Neural progenitor cell (in vitro differentiated cells): ENCODE results near the gene CELSR1. TPM values are rescaled to one million over a fixed set of nuclear protein-coding genes. Genes with fewer than 3 reads are reported as not detected.

ENCODE experiments used
- DNase-seq: peaks from one replicate; pipeline ENCODE4 v3.0.0-alpha.2; 2016; ENCODE audit warnings: low spot score
- H2AFZ ChIP-seq: fragments of 200-600 bp; sonication (generic); replicated peaks from 2 replicates; pipeline ENCODE4 v1.6.1; 2016; ENCODE audit warnings: antibody characterized with exemption
- H3F3A ChIP-seq: fragments of 200-600 bp; sonication (generic); 2 replicates; pipeline ENCODE4 v1.6.1; 2016; ENCODE audit warnings: antibody characterized with exemption, low read depth
- H3K27ac ChIP-seq: fragments of 200-600 bp; sonication (generic); 2 replicates; pipeline ENCODE4 v1.5.1; 2016; ENCODE audit warnings: mild to moderate bottlenecking
- H3K27me3 ChIP-seq: fragments of 200-600 bp; sonication (generic); 2 replicates; pipeline ENCODE4 v1.6.1; 2016; ENCODE audit warnings: mild to moderate bottlenecking, moderate library complexity
- H3K36me3 ChIP-seq: fragments of 200-600 bp; sonication (generic); 2 replicates; pipeline ENCODE4 v1.5.1; 2016
- H3K4me1 ChIP-seq: fragments of 200-600 bp; sonication (generic); 2 replicates; pipeline ENCODE4 v1.6.1; 2016; ENCODE audit warnings: mixed run types
- H3K4me2 ChIP-seq: fragments of 200-600 bp; sonication (generic); 2 replicates; pipeline ENCODE4 v1.6.1; 2016
- H3K4me3 ChIP-seq: fragments of 200-600 bp; sonication (generic); 2 replicates; pipeline ENCODE4 v1.5.1; 2016
- H3K79me2 ChIP-seq: fragments of 200-600 bp; sonication (generic); 2 replicates; pipeline ENCODE4 v1.6.1; 2016; ENCODE audit warnings: low read depth
- H3K9ac ChIP-seq: fragments of 200-600 bp; sonication (generic); 2 replicates; pipeline ENCODE4 v1.6.1; 2016
- H3K9me3 ChIP-seq: fragments of 200-600 bp; sonication (generic); 2 replicates; pipeline ENCODE4 v1.5.1; 2016; ENCODE audit warnings: low read depth
- H4K20me1 ChIP-seq: fragments of 200-600 bp; sonication (generic); 2 replicates; pipeline ENCODE4 v1.6.1; 2016; ENCODE audit warnings: low read depth
- H3K27ac Mint-ChIP-seq: 3 replicates; pipeline ENCODE4 v1.8.0; 2021; ENCODE audit warnings: mixed read lengths
- H3K27me3 Mint-ChIP-seq: 2 replicates; pipeline ENCODE4 v1.8.0; 2022; ENCODE audit warnings: low read depth, mild to moderate bottlenecking, inconsistent platforms, moderate library complexity, mixed read lengths; ENCODE audit not compliant: insufficient read depth
- H3K36me3 Mint-ChIP-seq: 3 replicates; pipeline ENCODE4 v1.8.0; 2021; ENCODE audit warnings: mixed read lengths
- H3K4me1 Mint-ChIP-seq: 3 replicates; pipeline ENCODE4 v1.8.0; 2021; ENCODE audit warnings: mixed read lengths
- H3K4me3 Mint-ChIP-seq: 3 replicates; pipeline ENCODE4 v1.8.0; 2021; ENCODE audit warnings: mild to moderate bottlenecking, moderate library complexity, mixed read lengths
- H3K9me3 Mint-ChIP-seq: 3 replicates; pipeline ENCODE4 v1.8.0; 2020; ENCODE audit warnings: mixed read lengths
- EZH2 ChIP-seq: fragments of 200-600 bp; sonication (generic); IDR thresholded peaks from 2 replicates; pipeline ENCODE4 v1.6.1; 2017; ENCODE audit warnings: antibody characterized with exemption, mild to moderate bottlenecking, moderate library complexity
- EZH2phosphoT487 ChIP-seq: fragments of 200-600 bp; sonication (generic); IDR thresholded peaks from 2 replicates; pipeline ENCODE4 v1.6.1; 2017; ENCODE audit warnings: antibody characterized with exemption
- total RNA-seq: library from RNA; depleted of rRNA; stranded (reverse); fragments of >200 nt; gene quantifications from 2 replicates; pipeline ENCODE4 v1.2.3, GENCODE V29; 2015; ENCODE audit warnings: low replicate concordance
- TF ChIP-seq, protein P1 (sequence below): fragments of 200-600 bp; sonication (generic); IDR thresholded peaks from 2 replicates; pipeline ENCODE4 v1.5.1; 2017; ENCODE audit warnings: antibody characterized with exemption, mild to moderate bottlenecking

The CELSR1 gene
- total RNA-seq, 1 donor from 2014 or later = 12.3 TPM

DNA sequence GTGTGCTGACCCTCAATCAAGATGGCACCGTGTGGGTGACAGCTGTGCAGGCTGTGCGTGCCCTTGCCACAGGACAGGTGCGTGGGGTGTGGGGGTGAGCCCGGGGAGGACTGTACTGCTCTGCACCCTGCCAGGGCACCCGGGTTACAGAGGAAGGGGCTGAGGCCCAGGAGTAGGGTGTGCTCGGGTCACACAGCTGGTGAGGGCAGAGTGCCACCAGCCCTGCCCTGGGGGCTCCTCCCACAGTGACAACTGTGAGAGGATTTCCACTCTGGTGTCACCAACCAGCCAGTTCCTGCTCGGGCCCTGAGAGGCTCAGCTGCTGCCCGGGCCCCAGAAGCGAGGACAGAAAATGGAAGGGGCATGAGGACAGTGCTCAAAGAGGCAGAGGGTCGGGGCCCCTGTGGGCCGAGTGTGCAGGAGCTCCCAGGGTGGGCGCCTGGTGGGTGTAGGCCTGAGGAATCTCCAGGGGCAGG, 181.4 kb downstream of the CELSR1 start:
- Histone ChIP-seq H2AFZ (no peak overlapping the region), H3K4me3 (no peak overlapping the region), H3K9ac (no peak overlapping the region), H3K4me1 (no peaks in the 10 kb centered on the region), H3F3A (no peaks in the 10 kb centered on the region), H3K27ac (no peak overlapping the region), H3K27me3 (no peaks in the 10 kb centered on the region), H3K36me3 (no peaks in the 10 kb centered on the region), H3K4me2 (no peak overlapping the region), H4K20me1 (peaks cover 9% of the 10 kb centered on the region), H3K9me3 (no peaks in the 10 kb centered on the region), H3K79me2 (no peaks in the 10 kb centered on the region)
- no peak for DNase-seq
- no peaks in the 10 kb centered on the region for H3K9me3 Mint-ChIP-seq
- H3K27me3 Mint-ChIP-seq = no peaks in the 10 kb centered on the region
- TF ChIP-seq EZH2 (no peak), EZH2phosphoT487 (no peak)
- TF ChIP-seq, protein P1, sequence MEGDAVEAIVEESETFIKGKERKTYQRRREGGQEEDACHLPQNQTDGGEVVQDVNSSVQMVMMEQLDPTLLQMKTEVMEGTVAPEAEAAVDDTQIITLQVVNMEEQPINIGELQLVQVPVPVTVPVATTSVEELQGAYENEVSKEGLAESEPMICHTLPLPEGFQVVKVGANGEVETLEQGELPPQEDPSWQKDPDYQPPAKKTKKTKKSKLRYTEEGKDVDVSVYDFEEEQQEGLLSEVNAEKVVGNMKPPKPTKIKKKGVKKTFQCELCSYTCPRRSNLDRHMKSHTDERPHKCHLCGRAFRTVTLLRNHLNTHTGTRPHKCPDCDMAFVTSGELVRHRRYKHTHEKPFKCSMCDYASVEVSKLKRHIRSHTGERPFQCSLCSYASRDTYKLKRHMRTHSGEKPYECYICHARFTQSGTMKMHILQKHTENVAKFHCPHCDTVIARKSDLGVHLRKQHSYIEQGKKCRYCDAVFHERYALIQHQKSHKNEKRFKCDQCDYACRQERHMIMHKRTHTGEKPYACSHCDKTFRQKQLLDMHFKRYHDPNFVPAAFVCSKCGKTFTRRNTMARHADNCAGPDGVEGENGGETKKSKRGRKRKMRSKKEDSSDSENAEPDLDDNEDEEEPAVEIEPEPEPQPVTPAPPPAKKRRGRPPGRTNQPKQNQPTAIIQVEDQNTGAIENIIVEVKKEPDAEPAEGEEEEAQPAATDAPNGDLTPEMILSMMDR = no peak
- H3K4me1 Mint-ChIP-seq = peaks cover 9% of the 10 kb centered on the region
- peaks cover 13% of the 10 kb centered on the region for H3K36me3 Mint-ChIP-seq
- H3K27ac Mint-ChIP-seq = no peak overlapping the region
- no peak overlapping the region for H3K4me3 Mint-ChIP-seq

DNA sequence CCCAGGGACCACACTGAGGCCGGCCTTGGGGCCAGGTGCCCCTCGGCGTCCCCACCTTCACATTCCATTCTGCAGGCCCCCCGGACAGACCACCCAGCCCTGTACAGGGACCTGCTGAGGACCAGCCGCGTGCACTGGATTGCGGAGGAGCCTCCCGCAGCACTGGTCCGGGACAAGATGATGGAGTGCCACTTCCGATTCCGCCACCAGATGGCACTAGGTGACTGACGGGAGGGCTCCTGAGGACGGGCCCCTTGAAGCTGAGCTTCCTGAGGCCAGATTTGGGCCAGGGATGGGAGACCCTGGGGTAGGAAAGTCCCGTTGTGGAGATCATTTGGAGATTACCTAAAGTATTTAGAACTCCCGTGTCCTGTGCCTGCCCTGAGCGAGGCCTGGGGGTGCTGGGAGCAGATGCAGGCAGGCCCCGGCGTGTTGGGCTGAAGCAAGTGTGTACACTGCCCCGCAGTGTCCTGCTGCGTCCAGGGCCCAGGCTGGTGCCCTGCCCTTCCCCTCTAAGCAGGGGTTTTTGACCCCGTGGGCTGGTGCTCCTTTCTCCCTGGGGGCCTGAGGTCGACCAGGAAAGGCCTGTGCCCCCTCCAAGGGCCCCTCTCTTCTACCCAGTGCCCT, 181.9 kb downstream of the CELSR1 start:
- H3K4me3 ChIP-seq = no peak overlapping the region
- Mint-ChIP-seq H3K27me3 (no peaks in the 10 kb centered on the region), H3K4me1 (peaks cover 9% of the 10 kb centered on the region), H3K4me3 (no peak overlapping the region), H3K27ac (no peak overlapping the region), H3K36me3 (peaks cover 14% of the 10 kb centered on the region), H3K9me3 (no peaks in the 10 kb centered on the region)
- no peak overlapping the region for H3K27ac ChIP-seq
- peaks cover 9% of the 10 kb centered on the region for H4K20me1 ChIP-seq
- H3K4me1 ChIP-seq = no peaks in the 10 kb centered on the region
- no peaks in the 10 kb centered on the region for H3K79me2 ChIP-seq
- no peaks in the 10 kb centered on the region for H3K36me3 ChIP-seq
- H3K9ac ChIP-seq = no peak overlapping the region
- H3K4me2 ChIP-seq = no peak overlapping the region
- no peaks in the 10 kb centered on the region for H3K9me3 ChIP-seq
- H3F3A ChIP-seq = no peaks in the 10 kb centered on the region
- no peak for TF ChIP-seq EZH2
- TF ChIP-seq, protein P1 = peak; percentile 88
- no peaks in the 10 kb centered on the region for H3K27me3 ChIP-seq
- H2AFZ ChIP-seq = no peak overlapping the region
- peak; percentile 85 for DNase-seq

DNA sequence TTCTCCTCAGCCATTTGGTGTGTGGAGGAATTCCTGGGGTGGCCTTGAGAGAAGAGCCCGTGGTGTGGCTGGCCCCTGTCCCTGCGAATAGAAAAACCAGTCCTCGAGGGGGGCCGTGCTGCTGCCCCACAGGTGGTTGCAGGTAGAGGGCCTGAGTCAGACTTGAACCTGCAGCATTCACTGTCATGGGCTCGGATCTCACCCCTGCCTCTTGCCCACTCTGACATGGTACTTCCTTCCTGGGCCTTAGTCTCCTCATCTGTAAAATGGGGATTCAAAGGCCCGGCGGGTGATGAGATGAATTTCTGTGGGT, 182.5 kb downstream of the CELSR1 start:
- Histone ChIP-seq H3K27ac (no peak overlapping the region), H3F3A (no peaks in the 10 kb centered on the region), H3K9me3 (no peaks in the 10 kb centered on the region), H2AFZ (no peak overlapping the region), H3K36me3 (no peaks in the 10 kb centered on the region), H3K4me1 (no peaks in the 10 kb centered on the region), H3K79me2 (no peaks in the 10 kb centered on the region), H3K27me3 (no peaks in the 10 kb centered on the region), H3K4me2 (no peak overlapping the region), H3K9ac (no peak overlapping the region), H3K4me3 (no peak overlapping the region), H4K20me1 (peaks cover 13% of the 10 kb centered on the region)
- Mint-ChIP-seq H3K27me3 (no peaks in the 10 kb centered on the region), H3K9me3 (no peaks in the 10 kb centered on the region), H3K4me1 (peaks cover 9% of the 10 kb centered on the region), H3K27ac (no peak overlapping the region), H3K36me3 (peaks cover 13% of the 10 kb centered on the region), H3K4me3 (no peak overlapping the region)
- TF ChIP-seq EZH2phosphoT487 = no peak
- DNase-seq = no peak

DNA sequence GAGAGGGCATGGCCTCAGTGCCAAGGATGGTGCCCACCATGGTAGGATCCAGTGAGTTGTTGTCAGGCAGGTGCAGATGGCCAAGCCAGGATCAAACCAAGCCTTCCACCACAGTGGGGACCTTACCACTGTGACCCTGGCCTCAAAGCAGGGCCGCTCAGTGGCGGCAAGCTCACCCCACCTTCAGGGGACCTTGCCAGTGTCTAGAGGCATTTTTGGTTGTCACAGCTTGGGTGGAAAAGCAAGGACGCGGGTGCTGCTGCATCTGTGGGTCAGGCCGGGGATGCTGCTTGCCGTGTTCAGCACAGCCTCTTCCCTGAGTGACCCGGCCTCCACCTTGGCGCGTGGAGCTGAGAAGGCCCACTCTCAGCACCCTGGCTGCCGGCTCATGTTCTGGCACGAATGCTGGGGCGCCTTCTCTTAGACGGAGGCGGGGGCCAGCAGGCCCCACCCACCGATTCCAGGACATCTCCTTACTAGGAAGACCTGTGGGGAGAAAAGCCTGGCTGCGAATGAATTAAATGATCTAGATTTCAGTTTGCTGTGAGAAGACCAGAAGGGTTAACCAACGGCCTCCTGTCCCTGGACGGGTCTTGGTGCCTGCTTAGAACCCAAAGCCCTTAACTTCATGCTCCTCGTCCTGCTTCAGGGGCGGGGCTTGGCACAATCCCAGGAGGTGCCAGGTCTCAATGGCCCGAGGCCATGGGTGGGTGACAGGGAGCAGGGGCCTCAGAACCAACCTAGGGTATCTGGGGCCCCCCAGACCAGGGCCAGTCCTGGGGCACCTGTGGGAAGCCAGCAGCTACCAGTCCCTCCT, 183.0 kb downstream of the CELSR1 start:
- H3K4me2 ChIP-seq = no peak overlapping the region
- H3K9me3 Mint-ChIP-seq = no peaks in the 10 kb centered on the region
- H3K27ac ChIP-seq = no peak overlapping the region
- no peak for TF ChIP-seq EZH2phosphoT487
- no peak for TF ChIP-seq EZH2
- TF ChIP-seq, protein P1 = no peak
- no peak overlapping the region for H3K9ac ChIP-seq
- no peak overlapping the region for H3K4me3 Mint-ChIP-seq
- peaks cover 14% of the 10 kb centered on the region for H4K20me1 ChIP-seq
- peaks cover 16% of the 10 kb centered on the region for H3K36me3 Mint-ChIP-seq
- H3K4me1 ChIP-seq = no peaks in the 10 kb centered on the region
- H3K4me1 Mint-ChIP-seq = peaks cover 9% of the 10 kb centered on the region
- no peaks in the 10 kb centered on the region for H3K36me3 ChIP-seq
- H3K27me3 Mint-ChIP-seq = no peaks in the 10 kb centered on the region
- H3F3A ChIP-seq = no peaks in the 10 kb centered on the region
- H2AFZ ChIP-seq = no peak overlapping the region
- H3K4me3 ChIP-seq = no peak overlapping the region
- no peak overlapping the region for H3K27ac Mint-ChIP-seq
- DNase-seq = no peak
- H3K9me3 ChIP-seq = no peaks in the 10 kb centered on the region
- no peaks in the 10 kb centered on the region for H3K27me3 ChIP-seq
- H3K79me2 ChIP-seq = no peaks in the 10 kb centered on the region
